Measurements from ENCODE around the gene UGT2B7. TPM values are rescaled to one million over a fixed set of nuclear protein-coding genes. Genes with fewer than 3 reads are reported as not detected.
"Not testable (repeated sequence)": the region's sequence is repeated elsewhere in the genome, so short reads cannot be mapped to it uniquely, and the experiment has no call there.

UGT2B7 gene
- total RNA-seq, 1 donor, result not detected

DNA sequence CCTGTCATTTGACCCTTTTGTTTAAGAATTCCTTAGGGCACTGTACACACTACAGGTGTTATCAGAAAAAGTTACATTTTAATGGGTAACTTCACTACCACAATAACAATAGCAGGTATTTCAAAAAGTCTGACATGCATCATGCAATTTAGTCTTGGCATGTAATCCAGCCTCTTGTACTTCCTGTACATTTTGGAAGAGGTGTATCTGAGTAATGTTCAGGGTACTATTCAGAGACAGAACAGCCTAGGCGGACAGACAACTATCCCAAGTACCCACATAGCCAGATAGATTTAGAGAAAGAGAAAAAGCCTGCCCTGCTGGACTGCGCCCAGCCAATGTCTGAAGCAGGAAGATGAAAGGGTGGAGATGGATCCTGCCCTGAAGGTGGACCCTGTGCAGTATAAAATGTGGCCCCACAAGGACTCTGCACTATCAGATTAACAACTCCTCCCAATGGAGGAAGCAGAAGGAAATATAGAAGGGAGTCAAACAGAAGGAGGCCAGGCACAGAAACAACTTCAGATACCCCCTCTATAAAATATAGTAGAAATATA is 8.5 kb downstream of the UGT2B7 start:
- Histone ChIP-seq H3K79me2 (ENCODE audit: insufficient read depth, low read length) (no peaks in the 10 kb centered on the region), H3K27ac (ENCODE audit: low read depth, low read length) (no peak overlapping the region), H3K9me3 (ENCODE audit: low read depth, low read length) (no peaks in the 10 kb centered on the region), H4K20me1 (ENCODE audit: insufficient read depth, low read length) (no peaks in the 10 kb centered on the region), H3K27me3 (ENCODE audit: insufficient read depth, low read length) (no peaks in the 10 kb centered on the region), H3K4me3 (ENCODE audit: insufficient read depth, low read length) (no peak overlapping the region), H3K36me3 (ENCODE audit: insufficient read depth, low read length) (no peaks in the 10 kb centered on the region), H3K4me2 (ENCODE audit: insufficient read depth, low read length) (no peak overlapping the region), H3K4me1 (ENCODE audit: insufficient read depth, low read length) (no peaks in the 10 kb centered on the region), H2AFZ (ENCODE audit: low read length) (no peak overlapping the region)
- DNase-seq (ENCODE audit: insufficient read length, low spot score, missing footprints), result no peak
- TF ChIP-seq, protein P1, sequence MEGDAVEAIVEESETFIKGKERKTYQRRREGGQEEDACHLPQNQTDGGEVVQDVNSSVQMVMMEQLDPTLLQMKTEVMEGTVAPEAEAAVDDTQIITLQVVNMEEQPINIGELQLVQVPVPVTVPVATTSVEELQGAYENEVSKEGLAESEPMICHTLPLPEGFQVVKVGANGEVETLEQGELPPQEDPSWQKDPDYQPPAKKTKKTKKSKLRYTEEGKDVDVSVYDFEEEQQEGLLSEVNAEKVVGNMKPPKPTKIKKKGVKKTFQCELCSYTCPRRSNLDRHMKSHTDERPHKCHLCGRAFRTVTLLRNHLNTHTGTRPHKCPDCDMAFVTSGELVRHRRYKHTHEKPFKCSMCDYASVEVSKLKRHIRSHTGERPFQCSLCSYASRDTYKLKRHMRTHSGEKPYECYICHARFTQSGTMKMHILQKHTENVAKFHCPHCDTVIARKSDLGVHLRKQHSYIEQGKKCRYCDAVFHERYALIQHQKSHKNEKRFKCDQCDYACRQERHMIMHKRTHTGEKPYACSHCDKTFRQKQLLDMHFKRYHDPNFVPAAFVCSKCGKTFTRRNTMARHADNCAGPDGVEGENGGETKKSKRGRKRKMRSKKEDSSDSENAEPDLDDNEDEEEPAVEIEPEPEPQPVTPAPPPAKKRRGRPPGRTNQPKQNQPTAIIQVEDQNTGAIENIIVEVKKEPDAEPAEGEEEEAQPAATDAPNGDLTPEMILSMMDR (IDR thresholded peaks at IDR 0.05; ENCODE audit: extremely low read depth, low read depth, low read length), result no peak

DNA sequence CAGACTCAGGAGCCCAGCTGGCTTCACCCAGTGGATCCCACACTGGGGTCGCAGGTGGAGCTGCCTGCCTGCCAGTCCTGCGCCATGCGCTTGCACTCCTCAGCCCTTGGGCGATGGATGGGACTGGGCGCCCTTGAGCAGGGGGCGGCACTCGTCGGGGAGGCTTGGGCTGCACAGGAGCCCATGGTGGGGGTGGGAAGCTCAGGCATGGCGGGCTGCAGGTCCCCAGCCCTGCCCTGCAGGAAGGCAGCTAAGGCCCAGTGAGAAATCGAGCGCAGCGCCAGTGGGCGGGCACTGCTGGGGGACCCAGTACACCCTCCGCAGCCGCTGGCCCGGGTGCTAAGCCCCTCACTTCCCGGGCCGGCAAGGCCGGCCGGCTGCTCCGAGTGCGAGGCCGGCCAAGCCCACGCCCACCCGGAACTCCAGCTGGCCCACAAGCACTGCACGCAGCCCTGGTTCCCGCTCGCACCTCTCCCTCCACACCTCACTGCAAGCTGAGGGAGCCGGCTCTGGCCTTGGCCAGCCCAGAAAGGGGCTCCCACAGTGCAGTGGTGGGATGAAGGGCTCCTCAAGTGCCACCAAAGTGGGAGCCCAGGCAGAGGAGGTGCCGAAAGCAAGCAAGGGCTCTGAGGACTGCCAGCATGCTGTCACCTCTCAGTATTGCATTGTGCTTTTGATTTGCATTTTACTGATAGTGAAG is 19.0 kb downstream of the UGT2B7 start:
- not testable (repeated sequence) for H3K27ac ChIP-seq (ENCODE audit: low read depth, low read length); H4K20me1 ChIP-seq (ENCODE audit: insufficient read depth, low read length); H3K36me3 ChIP-seq (ENCODE audit: insufficient read depth, low read length); H3K4me2 ChIP-seq (ENCODE audit: insufficient read depth, low read length); H3K27me3 ChIP-seq (ENCODE audit: insufficient read depth, low read length); H3K79me2 ChIP-seq (ENCODE audit: insufficient read depth, low read length); H3K4me3 ChIP-seq (ENCODE audit: insufficient read depth, low read length); DNase-seq (ENCODE audit: insufficient read length, low spot score, missing footprints); H2AFZ ChIP-seq (ENCODE audit: low read length); H3K4me1 ChIP-seq (ENCODE audit: insufficient read depth, low read length); H3K9me3 ChIP-seq (ENCODE audit: low read depth, low read length)

GRCh38 chr4:69115851-69116213 is 19.6 kb downstream of the UGT2B7 start:
- TF ChIP-seq, protein P1 (IDR thresholded peaks at IDR 0.05; ENCODE audit: extremely low read depth, low read depth, low read length), result no peak
- peak; percentile 3 for DNase-seq (ENCODE audit: insufficient read length, low spot score, missing footprints)
- H4K20me1 ChIP-seq (ENCODE audit: insufficient read depth, low read length), result no peaks in the 10 kb centered on the region
- H3K4me2 ChIP-seq (ENCODE audit: insufficient read depth, low read length), result no peak overlapping the region
- H3K36me3 ChIP-seq (ENCODE audit: insufficient read depth, low read length), result no peaks in the 10 kb centered on the region
- no peak overlapping the region for H3K27ac ChIP-seq (ENCODE audit: low read depth, low read length)
- no peak overlapping the region for H3K4me3 ChIP-seq (ENCODE audit: insufficient read depth, low read length)
- H3K9me3 ChIP-seq (ENCODE audit: low read depth, low read length), result no peaks in the 10 kb centered on the region
- H3K4me1 ChIP-seq (ENCODE audit: insufficient read depth, low read length), result no peaks in the 10 kb centered on the region
- no peaks in the 10 kb centered on the region for H3K27me3 ChIP-seq (ENCODE audit: insufficient read depth, low read length)
- no peaks in the 10 kb centered on the region for H3K79me2 ChIP-seq (ENCODE audit: insufficient read depth, low read length)
- H2AFZ ChIP-seq (ENCODE audit: low read length), result no peak overlapping the region

DNA sequence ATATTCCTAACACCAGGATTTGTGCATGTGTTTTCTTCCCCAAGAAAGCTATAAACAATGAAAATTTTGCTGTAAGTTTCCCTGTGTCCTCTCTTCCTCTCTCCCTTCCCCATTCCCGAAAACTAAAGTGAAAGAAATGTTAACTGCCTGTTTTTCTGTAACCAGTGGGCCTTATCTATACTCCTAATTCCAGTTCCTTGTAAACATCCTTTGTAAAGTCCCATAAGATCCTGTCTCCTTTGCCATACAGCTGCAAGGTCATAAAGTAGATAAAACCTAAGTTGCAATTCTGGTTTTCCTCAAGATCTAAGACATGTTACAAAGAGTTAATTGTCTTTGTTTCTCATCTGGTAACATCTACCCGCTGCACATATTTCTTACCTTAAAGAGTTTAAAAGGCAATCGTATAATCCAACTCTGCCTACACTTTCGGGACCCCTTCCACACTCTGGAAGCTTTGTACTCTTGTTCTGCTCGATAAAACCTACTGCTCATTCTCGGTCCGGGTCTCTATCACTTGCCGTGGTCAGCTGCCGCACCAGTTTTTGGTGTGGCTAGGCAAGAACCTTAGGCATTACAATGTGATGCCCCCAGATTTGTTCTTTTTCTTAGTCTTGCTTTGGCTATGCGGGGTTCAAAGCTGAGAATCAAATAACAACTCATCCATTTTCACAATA is 20.5 kb downstream of the UGT2B7 start:
- no peaks in the 10 kb centered on the region for H4K20me1 ChIP-seq (ENCODE audit: insufficient read depth, low read length)
- TF ChIP-seq, protein P1 (IDR thresholded peaks at IDR 0.05; ENCODE audit: extremely low read depth, low read depth, low read length), result no peak
- peak overlapping the region; percentile 11 for H2AFZ ChIP-seq (ENCODE audit: low read length)
- no peaks in the 10 kb centered on the region for H3K9me3 ChIP-seq (ENCODE audit: low read depth, low read length)
- H3K79me2 ChIP-seq (ENCODE audit: insufficient read depth, low read length), result no peaks in the 10 kb centered on the region
- H3K27me3 ChIP-seq (ENCODE audit: insufficient read depth, low read length), result no peaks in the 10 kb centered on the region
- no peaks in the 10 kb centered on the region for H3K4me1 ChIP-seq (ENCODE audit: insufficient read depth, low read length)
- no peak overlapping the region for H3K4me3 ChIP-seq (ENCODE audit: insufficient read depth, low read length)
- DNase-seq (ENCODE audit: insufficient read length, low spot score, missing footprints), result no peak
- H3K27ac ChIP-seq (ENCODE audit: low read depth, low read length), result no peak overlapping the region
- H3K36me3 ChIP-seq (ENCODE audit: insufficient read depth, low read length), result no peaks in the 10 kb centered on the region
- H3K4me2 ChIP-seq (ENCODE audit: insufficient read depth, low read length), result no peak overlapping the region
